HG02973 (cell line): ENCODE results near the gene SPAG9.
"Not testable (repeated sequence)": the region's sequence is repeated elsewhere in the genome, so short reads cannot be mapped to it uniquely, and the experiment has no call there.

Source experiments
- ATAC-seq: cut with Tn5 transposase; IDR thresholded peaks from one replicate; pipeline ENCODE4 v1.9.1; 2021; ENCODE audit warnings: moderate library complexity; ENCODE audit not compliant: unreplicated experiment

The SPAG9 gene

DNA sequence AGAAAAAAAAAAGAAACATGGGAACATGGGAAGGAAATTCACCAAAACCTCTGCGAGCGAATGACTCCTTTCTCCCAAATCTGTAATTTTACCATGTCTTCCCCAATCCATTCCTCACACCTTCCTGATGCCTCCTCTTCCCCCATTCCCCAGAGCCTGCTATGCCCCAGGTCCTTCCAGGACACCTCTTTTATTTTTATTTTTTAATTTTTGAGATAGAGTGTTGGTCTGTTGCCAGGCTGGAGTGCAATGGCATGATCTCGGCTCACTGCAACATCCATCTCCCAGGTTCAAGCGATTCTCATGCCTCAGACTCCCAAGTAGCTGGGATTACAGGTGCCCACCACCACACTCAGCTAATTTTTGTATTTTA, 179.0 kb downstream of the SPAG9 start:
- not testable (repeated sequence) for ATAC-seq

DNA sequence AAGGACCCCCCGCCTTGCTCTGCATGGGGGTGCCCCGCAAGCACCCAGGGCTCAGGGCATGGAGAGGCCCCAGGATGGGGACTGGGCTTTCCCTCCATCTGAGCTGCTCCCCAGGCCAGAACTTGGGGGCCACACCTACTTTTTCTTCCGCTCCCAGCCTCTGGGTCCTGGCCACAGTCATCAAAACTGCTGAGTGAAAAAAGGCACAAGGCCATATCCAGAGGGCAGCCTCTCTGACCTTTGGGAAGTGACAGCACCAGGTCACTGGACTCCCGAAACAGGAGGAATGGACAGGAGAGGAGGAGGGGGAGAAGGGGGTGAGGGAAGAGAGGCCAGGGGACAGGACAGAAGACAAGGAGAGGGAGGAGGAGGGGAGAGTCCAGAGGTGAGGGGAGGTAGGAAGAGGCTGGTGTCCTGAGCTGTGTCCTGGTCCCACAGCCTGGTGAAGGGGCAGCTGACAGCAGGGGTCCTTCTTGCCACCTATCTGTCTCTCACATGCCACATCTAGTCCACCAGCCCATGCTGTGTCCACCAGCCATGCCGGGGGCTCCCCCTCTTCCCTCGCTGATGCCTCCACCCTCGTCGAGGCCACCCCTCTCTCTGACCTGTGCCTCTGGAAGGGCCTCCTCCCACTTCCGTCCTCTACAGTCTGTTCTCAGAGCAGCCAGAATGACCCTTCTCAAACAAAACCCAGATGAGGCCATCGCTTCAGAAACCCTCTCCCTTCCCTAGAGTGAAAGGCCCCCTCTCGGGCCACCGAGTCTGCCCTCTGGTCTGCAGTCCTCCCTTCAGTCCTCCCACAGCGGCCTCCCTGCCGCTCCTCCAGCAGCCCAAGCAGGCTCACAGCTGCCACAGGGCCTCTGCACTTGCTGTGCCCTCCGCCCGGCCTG, 180.6 kb downstream of the SPAG9 start:
- ATAC-seq: no peak

DNA sequence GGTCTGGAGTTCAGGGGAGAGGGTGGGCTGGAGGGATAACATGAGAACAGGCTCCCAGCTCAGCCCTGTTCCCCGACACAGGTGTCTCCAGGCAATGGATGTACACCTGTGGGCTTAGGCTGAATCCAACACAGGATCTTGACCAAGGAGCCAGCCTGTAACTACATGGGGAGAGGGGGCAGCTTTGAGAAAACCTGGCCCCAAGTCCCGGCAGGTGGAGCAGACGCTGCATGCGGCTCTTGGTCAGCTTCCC, 181.2 kb downstream of the SPAG9 start:
- ATAC-seq: no peak

DNA sequence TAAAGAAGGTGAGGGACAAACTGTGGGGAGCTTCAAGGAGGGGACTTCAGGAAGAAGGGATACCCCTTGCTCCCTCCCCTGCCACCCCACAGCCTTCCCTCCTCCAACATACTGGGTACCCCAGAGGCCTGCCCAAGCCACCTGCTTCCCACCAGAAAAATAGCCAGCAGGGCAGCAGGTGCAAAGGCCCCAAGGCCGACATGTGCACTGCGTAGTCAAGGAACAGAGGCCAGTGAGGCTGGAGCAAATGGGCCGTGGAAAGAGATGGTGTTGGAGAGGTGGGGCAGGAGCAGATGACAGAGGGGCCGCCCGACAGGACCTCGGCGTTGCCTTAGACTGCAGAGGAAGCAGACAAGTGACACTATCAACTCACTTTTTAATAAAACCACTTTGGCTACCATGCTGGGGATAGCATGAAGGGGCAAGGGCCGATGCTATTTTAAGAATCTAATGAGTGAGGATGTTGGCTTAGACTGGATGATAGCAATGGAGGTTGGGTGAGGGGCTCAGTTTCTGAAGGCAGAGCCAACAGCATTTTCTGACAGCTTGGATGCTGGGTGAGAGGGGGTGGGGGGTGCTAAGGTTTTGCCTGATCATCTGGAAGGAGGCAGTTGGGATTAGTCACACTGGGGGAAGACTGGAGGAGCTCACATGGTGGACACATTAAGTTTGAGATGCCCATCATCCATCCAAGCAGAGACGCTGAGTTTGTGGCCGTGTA, 181.7 kb downstream of the SPAG9 start:
- no peak for ATAC-seq

DNA sequence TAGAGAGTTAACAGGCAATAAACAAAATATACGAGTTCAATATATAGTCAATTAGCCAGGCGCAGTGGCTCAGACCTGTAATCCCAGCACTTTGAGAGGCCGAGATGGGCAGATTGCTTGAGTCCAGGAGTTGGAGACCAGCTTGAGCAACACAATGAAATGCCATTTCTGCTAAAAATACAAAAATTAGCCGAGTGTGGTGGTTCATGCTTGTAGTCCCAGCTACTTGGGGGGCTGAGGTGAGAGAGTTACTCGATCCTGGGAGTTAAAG, 184.7 kb downstream of the SPAG9 start:
- ATAC-seq: no peak

DNA sequence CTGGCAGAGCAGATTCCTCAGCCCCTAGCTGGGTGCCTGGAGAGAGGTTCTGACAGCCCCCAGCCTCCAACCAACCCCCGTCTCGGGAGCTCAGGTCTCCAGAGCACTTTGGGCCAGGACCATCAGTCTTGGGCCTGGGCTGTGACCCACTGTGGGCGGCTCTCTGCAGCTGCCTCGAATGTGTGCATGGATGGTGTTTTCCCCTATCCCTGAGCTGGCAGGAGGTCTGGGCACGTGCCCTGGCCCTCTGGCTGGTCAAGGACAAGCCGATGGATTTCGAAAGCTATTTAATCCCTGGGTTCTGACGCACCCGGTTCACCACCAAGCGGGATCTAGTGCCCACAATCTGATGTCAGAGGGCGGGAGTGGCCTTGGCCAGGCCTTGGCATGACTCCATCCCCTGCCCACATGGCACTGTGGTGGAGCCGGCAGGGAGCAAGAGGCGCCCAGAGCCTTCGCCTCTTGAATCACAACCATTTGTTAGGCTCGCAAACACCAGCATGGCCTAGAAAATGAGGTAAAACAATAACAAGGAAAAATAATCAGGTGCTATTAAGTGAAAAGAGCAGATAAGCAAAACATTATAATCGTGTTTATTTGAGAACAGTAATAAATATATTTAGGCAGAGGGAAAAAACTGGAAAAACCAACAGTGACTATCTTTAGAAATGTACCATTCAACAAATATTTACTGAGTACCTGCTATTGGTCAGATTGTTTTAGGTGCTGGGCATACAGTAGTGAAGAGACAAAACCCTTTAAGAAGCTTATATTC, 185.3 kb downstream of the SPAG9 start:
- ATAC-seq: no peak

DNA sequence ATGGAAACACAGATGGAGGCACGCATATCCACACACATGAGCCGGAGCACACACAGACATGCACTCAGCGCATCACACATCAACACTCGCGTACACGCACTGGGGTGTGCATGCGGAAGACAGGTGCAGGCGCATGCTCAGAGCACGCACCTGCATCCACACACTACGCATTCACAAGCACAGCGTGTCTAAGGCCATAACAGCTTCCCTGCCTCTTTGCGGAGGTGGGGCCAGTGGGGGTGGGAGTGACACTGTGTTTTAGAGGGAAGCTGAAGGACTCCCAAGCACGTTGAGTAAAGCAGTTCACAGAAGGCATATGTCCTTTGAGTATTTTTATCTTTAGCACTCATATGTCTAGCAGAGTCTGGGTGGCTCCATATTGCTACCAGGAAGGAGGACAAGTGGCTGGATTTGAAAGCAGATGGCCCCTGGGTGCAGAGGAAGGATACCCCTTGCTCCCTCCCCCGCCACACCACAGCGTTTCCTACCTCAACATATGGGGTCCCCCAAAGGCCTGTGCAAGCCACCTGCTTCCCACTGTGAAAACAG, 185.9 kb downstream of the SPAG9 start:
- ATAC-seq: no peak

DNA sequence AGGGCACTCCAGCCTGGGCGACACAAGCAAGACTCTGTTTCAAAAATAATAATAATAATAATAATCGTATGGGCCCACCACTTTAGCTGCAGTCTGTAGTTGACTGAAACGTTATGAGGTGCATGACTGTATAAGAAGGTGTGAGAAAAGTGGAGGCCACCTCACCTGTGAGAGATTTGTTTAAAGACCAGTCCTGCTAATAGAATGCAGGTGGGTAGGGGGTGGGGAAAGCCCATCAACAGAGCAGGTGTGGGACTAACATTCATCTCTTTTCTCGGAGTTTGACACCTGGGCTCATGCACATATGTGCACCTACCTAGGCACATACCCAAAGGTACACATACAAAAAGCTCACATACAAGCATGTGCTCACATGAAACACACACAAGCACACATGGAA, 186.5 kb downstream of the SPAG9 start:
- ATAC-seq: no peak

DNA sequence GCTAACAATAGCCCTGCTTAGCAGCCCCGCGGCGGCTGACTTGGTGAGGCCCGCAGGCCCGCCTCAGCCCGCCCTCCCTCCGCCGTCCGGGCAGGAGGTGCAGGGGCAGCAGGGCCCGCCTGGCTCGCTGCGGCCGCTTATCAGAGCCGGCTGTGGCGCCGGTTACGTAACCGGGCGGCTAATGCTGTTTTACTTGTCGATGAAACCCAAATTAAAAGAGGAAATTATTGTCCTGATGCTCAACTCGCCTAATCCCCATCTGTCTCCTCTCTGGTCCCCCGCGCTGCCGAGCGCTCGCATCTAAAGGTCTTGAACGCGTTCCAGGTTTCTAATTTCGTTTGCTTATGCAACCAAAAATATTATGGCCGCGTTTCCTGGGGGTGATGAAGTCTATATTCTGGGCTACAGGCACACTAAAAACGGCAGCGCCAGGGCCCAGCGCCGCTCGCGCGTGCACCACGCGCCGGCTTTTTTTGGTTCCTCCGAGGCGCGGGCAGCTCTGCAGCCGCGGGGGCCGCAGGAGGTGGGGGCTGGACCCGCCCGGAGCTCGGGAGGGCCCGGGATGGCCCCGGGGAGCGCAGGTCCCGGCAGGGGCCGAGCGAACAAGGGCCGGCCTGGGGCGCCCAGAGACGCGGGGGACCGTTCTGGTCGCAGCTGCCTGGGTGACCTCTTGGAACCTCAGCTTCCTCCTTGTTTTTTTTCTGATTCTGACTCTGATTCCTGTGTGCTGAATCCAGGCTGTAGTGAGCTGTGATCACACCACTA, 189.3 kb downstream of the SPAG9 start:
- ATAC-seq: no peak

DNA sequence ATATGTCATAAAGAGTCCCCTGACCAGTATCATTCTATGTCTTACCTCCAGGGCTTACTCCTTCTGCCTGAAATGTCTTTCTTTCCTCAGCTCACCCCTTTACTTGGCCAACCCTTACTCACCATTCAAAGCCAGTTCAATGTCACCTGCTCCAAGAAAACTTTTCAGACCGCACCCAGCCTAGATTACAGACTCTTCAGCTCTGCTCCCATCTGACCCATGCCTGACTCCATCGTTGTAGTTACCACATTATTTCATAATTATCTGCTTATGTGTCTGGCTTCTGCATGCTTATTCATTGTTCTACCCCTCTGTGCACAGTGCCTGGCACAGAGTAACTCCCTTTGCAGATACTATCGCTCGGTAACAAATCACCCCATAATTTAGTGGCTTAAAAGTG, 192.0 kb downstream of the SPAG9 start:
- ATAC-seq: no peak

DNA sequence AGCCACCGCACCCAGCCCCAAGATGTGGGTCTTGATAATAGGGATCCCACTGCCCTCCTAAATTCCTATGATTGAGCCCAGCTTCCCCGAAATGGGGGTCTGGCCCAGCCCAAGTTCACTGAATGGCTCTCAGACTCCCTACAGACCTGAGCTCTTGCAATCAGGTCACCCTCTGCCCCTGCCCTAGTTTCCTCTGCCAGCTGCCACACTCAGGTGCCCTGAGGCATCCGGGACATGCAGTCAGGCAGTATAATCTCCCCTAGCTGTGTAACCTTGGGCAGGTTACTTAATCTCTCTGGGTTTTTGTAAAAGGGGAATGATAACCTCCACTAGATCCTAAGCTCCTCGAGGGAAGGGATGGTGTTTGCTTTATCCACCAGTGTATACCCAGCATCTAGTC, 193.4 kb downstream of the SPAG9 start:
- no peak for ATAC-seq

DNA sequence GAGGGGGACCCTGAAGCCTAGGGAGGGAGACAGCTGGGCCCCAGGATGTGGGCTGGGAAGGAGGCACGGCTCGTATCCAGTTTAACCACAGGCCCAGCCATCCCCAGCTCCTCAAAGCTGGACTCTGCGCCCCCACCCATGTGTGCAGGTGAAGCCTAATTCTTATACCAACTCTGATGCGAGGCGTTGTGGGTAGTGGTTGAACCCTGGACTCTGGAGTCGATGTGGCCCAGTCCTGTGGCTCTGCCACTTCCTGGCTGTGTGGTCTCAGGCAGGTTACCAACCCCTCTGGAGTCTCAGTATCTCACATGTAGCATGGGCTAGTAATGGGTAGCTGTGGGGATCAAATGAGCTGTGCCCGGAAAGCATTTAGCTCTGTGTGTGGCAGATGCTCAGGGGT, 194.1 kb downstream of the SPAG9 start:
- no peak for ATAC-seq

DNA sequence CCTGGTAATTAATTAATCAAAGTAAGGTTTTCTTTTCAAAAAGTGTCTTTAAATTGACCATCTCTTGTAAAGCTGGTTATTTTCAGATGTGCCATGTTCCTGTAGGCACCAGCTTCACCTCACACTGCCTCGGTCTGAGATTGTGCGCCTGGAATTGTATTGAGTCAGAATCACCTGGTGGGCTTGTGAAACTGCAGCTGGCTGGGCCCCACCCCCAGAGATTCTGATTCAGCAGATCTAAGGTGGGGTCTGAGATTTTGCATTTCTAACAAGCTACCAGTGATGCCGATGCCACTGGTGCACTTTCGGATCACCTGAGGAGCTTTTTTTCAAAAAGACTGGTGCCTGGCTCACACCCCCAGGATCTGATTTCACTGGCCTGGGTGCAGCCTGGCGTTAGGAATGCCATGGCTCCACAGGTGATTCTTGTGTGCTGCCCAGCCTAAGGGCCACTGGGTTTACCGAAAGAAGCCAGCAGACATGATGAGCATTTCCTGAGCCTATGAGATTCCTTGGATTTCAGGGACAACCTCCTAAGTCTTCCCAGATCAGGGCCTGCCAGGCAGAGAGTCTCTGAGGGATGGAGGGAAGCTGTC, 195.3 kb downstream of the SPAG9 start:
- no peak for ATAC-seq

DNA sequence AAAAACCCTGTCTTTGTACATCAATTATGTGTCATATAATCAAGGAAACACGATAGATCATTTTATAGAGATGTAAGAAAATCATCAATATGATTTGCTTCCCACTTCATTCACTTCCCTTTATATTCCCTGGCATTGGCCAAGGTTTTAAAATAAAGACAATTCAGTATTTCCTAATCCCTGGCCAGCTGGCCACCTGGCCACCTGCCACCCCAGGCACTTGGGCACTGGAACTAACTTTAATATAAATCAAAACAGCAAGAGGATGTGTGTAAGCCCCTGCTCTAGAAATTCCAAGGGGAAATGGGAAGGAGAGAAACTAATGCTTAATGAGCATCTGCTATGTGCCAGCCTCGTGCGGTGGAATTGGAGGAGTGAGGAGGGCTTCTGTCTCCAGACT, 195.9 kb downstream of the SPAG9 start:
- no peak for ATAC-seq

DNA sequence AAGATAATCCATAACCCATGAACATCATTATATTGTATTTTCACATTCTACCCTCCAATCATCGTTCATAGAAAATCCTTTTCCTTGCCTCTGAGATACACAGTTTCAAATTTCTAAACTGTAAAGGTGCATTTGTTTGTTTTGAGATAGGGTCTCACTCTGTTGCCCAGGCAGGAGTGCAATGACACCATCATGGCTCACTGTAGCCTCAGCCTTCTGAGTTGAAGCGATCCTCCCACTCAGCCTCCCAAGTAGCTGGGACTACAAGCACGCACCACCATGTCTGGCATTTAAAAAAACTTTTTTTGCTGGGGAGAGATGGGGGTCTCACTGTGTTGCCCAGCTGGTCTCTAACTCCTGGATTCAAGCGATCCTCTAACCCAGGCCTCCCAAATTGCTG, 196.4 kb downstream of the SPAG9 start:
- no peak for ATAC-seq

DNA sequence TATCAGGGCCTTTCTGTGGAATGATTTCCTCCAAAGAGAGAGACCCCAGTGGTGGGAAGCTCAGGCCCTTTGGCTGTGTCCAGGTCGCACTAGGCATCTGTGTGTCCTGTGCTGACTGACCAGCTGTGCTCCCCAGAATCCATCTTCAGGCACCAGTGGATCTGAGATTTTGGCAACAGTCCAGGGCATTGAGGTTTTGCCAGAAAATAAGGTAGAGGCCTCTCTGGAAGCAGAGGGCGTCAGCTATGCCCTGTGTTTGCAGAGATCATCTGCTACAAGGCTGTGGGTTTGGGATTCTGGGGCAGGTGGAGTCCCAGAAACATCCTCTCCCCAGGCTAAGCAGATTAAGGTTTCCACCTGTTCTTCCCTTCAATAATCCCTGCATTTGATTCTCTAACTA, 197.1 kb downstream of the SPAG9 start:
- ATAC-seq: no peak

DNA sequence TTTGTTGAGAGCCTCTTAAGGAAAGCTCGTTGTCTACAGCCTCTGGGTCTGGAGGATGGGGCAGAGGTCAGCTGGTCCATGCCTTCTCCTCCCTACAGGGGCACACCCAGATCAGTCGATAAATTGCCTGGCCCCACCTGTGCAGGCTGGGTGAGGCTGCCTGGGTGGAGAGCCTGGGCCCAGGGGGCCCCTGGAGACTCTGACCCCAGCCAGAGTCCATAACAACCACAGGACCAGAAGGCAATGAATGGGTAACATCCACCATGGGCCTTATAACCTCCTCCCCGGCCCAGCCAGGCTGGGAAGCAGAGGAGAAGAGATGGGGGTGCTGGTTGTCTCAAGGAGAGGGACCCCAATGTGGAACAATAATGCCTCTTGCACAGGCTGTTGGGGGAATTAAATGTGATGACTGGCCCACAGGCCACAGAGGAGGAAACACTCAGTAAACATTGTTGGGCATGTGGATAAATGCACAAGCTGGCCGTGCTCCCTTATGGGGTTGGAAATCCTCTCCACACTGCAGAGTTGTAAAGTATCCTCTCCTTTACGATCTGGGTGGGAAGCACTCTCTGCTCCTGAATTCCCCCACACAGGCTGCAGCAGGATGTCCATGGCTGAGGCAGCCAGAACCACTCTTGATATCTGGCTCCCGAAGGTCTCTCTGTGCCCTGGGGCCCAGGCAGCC, 197.8 kb downstream of the SPAG9 start:
- no peak for ATAC-seq

DNA sequence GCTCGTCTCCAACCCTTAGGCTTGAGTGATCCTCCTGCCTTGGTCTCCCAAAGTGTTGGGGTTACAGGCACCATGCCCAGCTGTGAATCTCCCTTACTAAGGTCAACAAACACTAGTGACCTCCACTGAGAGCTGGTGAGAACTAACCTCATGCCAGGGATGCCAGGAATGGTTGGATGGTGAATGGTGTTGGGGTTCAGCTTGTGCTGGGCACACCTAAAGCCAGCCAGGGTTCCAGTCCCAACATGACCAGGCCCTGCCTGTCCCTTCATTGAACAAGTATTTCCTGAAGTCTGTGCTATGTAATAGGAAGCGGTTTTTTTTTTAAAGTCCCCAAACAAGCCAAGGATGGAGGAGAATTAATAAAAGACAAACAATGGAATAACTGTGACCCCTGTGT, 198.6 kb downstream of the SPAG9 start:
- ATAC-seq: no peak

DNA sequence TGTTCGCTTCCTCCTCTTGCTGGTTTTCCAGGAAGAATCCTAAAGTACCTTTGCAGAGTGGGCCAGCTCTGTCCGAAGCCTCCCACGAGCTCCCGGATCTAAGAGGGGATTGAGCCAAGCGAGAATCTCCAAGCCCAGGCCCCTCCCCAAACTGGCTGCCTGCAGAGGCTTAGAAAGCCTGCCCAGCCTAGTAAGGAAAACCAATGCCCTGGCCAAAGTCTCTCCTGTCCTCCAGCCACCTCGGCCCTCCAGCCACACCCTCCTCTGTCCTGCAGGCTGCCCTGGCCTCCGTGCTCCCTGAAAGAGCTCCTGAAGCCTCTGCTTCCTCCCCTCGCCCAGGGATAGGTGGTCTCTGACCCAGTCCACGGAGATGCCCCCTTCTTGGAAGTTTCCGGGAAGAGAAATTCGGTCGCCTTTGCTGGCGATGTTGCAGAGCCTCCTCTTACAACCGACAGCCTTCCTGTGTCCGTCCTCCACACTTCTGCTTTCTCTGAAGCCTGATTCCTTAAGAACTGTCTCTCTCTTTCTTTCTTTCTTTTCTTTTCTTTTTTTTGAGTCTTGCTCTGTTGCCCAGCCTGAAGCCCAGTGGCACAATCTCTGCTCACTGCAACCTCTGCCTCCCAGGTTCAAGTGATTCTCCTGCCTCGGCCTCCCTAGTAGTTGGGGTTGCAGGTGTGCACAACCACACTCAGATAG, 199.6 kb downstream of the SPAG9 start:
- no peak for ATAC-seq

DNA sequence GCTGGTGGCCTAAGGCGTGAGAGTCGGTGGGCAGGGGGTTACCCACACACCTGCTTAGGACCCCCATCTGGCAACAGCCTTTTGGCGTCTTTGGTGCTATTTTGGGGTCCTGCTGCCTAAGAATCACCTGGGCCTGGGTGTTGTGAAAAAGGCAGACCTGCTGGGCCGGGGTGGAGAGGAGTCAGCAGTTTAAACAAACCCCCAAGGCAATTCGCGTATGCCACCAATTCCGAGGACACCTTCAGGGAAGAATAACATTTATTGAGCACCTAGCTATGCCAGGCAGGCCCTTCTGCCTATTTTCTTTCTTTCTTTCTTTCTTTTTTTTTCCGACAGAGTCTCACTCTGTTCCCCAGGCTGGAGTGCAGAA, 200.6 kb downstream of the SPAG9 start:
- no peak for ATAC-seq
